Measurements from ENCODE around the gene CD28. TPM values are rescaled to one million over a fixed set of nuclear protein-coding genes. Genes with fewer than 3 reads are reported as not detected.

CD28 gene
- total RNA-seq, 1 donor from 2014 or later: 0.05 TPM

- Mint-ChIP-seq H3K4me3 (ENCODE audit: unreplicated experiment) (no peak overlapping the region), H3K27me3 (ENCODE audit: low read depth) (no peaks in the 10 kb centered on the region), H3K4me1 (ENCODE audit: low read depth) (peaks cover 21% of the 10 kb centered on the region), H3K9me3 (ENCODE audit: low read depth) (peaks cover 4% of the 10 kb centered on the region), H3K36me3 (ENCODE audit: low read depth) (no peaks in the 10 kb centered on the region), H3K27ac (ENCODE audit: unreplicated experiment) (peak overlapping the region; percentile 27)
- TF ChIP-seq CTCF (IDR thresholded peaks at IDR 0.05): no peak
- DNase-seq (ENCODE audit: low spot score): no peak
These were observed 37.1 kb downstream of the CD28 start for GRCh38 chr2:203743441-203743981.

GRCh38 chr2:203744091-203744490, 37.7 kb downstream of the CD28 start:
- H3K4me3 Mint-ChIP-seq (ENCODE audit: unreplicated experiment): no peak overlapping the region
- H3K4me1 Mint-ChIP-seq (ENCODE audit: low read depth): peaks cover 21% of the 10 kb centered on the region
- no peak for TF ChIP-seq CTCF (IDR thresholded peaks at IDR 0.05)
- no peak for DNase-seq (ENCODE audit: low spot score)
- peaks cover 4% of the 10 kb centered on the region for H3K9me3 Mint-ChIP-seq (ENCODE audit: low read depth)
- no peak overlapping the region for H3K27ac Mint-ChIP-seq (ENCODE audit: unreplicated experiment)
- H3K36me3 Mint-ChIP-seq (ENCODE audit: low read depth): no peaks in the 10 kb centered on the region
- no peaks in the 10 kb centered on the region for H3K27me3 Mint-ChIP-seq (ENCODE audit: low read depth)

GRCh38 chr2:203745267-203745666, 38.8 kb downstream of the CD28 start:
- Mint-ChIP-seq H3K27ac (ENCODE audit: unreplicated experiment) (no peak overlapping the region), H3K4me1 (ENCODE audit: low read depth) (peaks cover 21% of the 10 kb centered on the region), H3K9me3 (ENCODE audit: low read depth) (peaks cover 4% of the 10 kb centered on the region), H3K4me3 (ENCODE audit: unreplicated experiment) (no peak overlapping the region), H3K36me3 (ENCODE audit: low read depth) (no peaks in the 10 kb centered on the region), H3K27me3 (ENCODE audit: low read depth) (no peaks in the 10 kb centered on the region)
- no peak for DNase-seq (ENCODE audit: low spot score)
- TF ChIP-seq CTCF (IDR thresholded peaks at IDR 0.05): no peak

GRCh38 chr2:203748331-203749126, 42.1 kb downstream of the CD28 start:
- peaks cover 23% of the 10 kb centered on the region for H3K4me1 Mint-ChIP-seq (ENCODE audit: low read depth)
- TF ChIP-seq CTCF (IDR thresholded peaks at IDR 0.05): no peak
- no peak for DNase-seq (ENCODE audit: low spot score)
- no peaks in the 10 kb centered on the region for H3K36me3 Mint-ChIP-seq (ENCODE audit: low read depth)
- H3K4me3 Mint-ChIP-seq (ENCODE audit: unreplicated experiment): no peak overlapping the region
- H3K9me3 Mint-ChIP-seq (ENCODE audit: low read depth): peaks cover 10% of the 10 kb centered on the region
- H3K27me3 Mint-ChIP-seq (ENCODE audit: low read depth): no peaks in the 10 kb centered on the region
- no peak overlapping the region for H3K27ac Mint-ChIP-seq (ENCODE audit: unreplicated experiment)

- TF ChIP-seq CTCF (IDR thresholded peaks at IDR 0.05): no peak
- H3K4me1 Mint-ChIP-seq (ENCODE audit: low read depth): peaks cover 10% of the 10 kb centered on the region
- H3K9me3 Mint-ChIP-seq (ENCODE audit: low read depth): peaks cover 21% of the 10 kb centered on the region
- no peak overlapping the region for H3K4me3 Mint-ChIP-seq (ENCODE audit: unreplicated experiment)
- no peak for DNase-seq (ENCODE audit: low spot score)
- H3K27me3 Mint-ChIP-seq (ENCODE audit: low read depth): no peaks in the 10 kb centered on the region
- H3K36me3 Mint-ChIP-seq (ENCODE audit: low read depth): peaks cover 3% of the 10 kb centered on the region
- no peak overlapping the region for H3K27ac Mint-ChIP-seq (ENCODE audit: unreplicated experiment)
These were observed 44.1 kb downstream of the CD28 start for GRCh38 chr2:203750346-203751068.
